ENCODE measurements around the gene TGFB1.

- TF ChIP-seq CTCF (IDR thresholded peaks at IDR 0.05) (no peak), POLR2A (IDR thresholded peaks at IDR 0.05) (no peak), POLR2AphosphoS5 (IDR thresholded peaks at IDR 0.05) (no peak)
These were observed 47.6 kb downstream of the TGFB1 start for GRCh38 chr19:41305927-41306793.
